Esophagus squamous epithelium (tissue), 4 donors: ENCODE data around the gene RPN2.

Experiments
- POLR2A ChIP-seq, 4 donors: fragments of 450-650 bp; IDR thresholded peaks; one replicate each; pipeline ENCODE4 v1.6.1; 2017; ENCODE audit warnings: antibody characterized with exemption in 4 of 4, mild to moderate bottlenecking in 4 of 4, moderate library complexity in 3 of 4
- TF ChIP-seq, protein P1 (sequence below), 6 experiments: fragments of 450-650 bp in 4 of 6; fragments of 200-600 bp in 2 of 6; sonication (generic) in 2 of 6; IDR thresholded peaks; one replicate each; pipeline ENCODE4 v1.5.1; 2016 to 2019; ENCODE audit warnings: antibody characterized with exemption in 6 of 6, mild to moderate bottlenecking in 4 of 6, moderate library complexity in 4 of 6

DNA sequence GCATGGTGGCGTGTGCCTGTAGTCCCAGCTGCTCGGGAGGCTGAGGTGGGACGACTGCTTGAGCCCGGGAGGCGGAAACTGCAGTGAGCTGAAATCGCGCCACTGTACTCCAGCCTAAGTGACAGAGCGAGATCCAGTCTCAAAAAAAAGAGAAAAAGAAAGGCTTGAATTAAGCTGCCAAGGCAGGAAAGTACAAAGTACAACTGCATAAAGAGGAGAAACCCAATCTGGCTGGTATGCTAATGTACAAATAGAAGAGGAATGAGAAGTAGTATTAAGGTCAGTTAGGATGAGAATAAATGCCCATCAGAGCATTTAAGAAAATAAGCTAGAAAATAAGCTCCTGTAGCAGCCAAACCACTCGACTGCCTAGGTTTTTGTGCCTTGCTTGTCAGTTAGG lies 23.1 kb upstream of the RPN2 start:
- TF ChIP-seq, protein P1, sequence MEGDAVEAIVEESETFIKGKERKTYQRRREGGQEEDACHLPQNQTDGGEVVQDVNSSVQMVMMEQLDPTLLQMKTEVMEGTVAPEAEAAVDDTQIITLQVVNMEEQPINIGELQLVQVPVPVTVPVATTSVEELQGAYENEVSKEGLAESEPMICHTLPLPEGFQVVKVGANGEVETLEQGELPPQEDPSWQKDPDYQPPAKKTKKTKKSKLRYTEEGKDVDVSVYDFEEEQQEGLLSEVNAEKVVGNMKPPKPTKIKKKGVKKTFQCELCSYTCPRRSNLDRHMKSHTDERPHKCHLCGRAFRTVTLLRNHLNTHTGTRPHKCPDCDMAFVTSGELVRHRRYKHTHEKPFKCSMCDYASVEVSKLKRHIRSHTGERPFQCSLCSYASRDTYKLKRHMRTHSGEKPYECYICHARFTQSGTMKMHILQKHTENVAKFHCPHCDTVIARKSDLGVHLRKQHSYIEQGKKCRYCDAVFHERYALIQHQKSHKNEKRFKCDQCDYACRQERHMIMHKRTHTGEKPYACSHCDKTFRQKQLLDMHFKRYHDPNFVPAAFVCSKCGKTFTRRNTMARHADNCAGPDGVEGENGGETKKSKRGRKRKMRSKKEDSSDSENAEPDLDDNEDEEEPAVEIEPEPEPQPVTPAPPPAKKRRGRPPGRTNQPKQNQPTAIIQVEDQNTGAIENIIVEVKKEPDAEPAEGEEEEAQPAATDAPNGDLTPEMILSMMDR (IDR thresholded peaks at IDR 0.05) = no peak
- TF ChIP-seq POLR2A (IDR thresholded peaks at IDR 0.05) = no peak
